Stimulated activated CD8-positive, alpha-beta memory T cell treated with anti-CD3 and anti-CD28 coated beads, Interleukin-7, amount 100 ng/mL, for 4 hours (primary cell): Measurements from ENCODE around the gene LGI1.
"Not testable (repeated sequence)": the region's sequence is repeated elsewhere in the genome, so short reads cannot be mapped to it uniquely, and the experiment has no call there.

Experiments
- DNase-seq, 2 donors: peaks; one replicate each; pipeline ENCODE4 v3.0.0-alpha.2; 2020; ENCODE audit warnings: low read depth in 2 of 2

LGI1 gene

DNA sequence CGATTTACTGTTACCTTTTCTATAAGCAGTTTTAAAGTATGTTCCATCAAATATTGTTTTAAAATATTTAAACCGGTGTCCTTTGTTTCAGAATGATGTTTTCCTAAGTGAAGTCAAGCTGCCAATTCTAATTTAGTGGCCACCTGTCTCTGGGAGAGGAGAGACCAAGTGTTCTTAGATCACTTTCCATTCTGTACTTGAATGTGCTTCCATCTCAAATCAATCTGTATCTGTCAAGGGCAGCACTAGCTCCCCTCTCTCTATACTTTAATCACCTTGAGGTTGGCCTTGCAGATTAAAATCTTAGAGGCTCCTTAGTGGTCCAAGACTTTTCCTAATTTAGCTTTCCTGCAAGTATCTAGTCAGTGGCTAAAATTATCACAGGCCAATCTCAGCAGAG, 49.6 kb downstream of the LGI1 start:
- DNase-seq = no peak

DNA sequence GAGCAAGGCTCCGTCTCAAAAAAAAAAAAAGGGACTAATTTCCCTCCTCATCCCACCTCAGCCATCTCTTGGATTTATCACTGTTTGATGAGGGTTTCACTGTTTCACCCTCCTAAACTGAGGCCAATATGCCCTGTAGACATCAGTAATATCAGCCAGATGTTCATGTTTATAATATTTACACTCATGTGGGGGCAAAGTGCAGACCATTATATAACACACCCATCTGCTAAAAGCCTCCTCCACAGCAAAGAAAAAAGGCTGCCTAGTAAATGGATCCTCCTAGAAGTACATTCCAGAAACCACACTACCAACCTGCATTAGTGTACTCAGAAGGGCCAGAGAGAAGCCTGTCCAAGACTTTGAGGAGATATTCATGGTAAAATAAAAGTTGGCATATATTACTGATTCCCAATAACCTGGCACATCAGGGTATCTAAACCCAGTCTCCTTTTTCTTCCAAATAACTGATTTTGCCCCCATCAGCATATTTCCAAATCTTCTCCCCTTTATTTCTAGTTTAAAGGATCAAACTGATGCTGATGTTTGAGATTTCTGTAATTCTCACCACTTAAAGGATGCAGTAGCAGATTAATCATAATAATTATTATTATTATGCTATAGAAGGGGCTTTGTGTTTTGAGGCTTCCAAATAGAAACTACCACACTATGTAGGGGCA, 55.1 kb downstream of the LGI1 start:
- no peak for DNase-seq

DNA sequence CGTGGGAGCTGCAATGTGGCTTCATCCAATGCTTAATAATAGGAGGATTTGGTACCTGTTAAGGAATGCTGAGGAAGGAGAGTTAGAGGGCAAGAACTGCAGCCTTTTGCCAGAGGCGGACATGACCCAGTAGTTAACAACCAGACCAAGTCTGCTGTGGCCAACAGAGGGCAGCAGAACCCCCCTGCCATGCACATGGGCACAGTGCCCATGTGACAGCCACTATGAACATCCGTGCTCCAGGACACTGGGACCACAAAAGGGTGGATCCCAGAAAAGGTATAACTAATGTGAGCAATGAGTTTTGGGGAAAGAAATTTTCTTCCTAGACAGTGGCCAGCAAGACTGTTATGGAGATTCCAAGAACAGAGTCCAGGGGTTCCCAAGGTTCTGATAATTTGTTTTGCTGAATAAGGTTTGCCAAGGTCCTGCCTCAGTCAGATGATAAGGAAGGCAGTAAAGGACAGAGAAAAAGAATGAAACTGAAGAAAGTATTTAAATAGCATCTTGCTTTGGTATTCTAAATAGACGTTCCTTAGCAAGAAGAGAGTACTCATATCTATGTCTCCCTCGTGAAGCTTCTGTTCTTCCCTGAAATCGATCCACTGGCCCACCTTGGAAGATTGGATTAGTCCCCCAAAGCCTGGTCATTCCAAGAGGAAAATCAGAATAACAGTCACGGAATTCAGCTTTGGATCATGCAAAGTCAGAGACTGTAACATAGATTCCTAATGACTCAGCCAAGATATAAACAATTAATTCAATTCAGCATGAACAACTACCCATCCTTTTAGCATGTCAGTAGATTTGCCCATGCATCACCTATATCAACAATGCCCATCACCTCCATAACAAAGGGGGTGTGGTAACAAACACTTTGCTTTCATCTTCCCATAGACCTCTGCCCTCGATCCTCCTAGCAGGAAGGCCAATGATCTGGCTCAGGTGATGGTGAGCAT, 56.0 kb downstream of the LGI1 start:
- no peak for DNase-seq

DNA sequence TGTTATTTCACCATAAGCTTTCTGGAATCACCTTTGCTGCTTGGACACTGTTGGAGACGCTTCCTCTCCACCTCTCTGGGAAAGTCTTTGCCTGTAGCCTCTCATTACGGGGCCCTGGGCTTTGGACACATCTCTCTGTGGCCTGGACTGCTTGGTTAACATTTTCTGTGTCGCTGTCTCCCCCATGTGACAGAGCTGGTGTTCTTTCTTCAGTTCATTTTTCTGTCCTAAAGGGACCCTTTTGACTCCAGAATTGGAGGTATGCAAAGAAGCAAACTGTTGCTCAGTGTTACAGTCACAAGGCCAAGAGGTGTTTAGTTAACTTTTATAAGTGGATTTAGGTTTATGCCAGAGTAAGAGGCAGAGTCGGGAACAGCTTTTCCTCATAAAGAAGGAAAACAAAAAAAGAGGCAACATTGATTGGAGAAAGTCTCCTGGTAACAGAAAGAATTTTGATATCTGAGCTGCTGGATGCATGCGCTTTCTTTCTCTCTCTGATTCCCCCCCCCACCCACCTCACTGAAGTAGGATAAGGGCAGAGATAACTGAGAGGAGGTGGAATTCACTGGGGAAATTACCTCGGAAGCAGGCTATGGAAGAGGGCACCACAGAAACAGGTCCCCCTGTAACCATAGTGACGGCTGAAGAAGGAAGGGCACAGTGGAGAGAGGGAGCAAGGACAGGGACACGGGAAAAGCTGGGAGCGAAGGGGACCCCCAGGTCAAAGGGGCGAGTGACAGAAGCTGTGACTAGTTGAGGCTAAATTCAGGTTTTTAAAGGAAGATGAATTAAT, 57.8 kb downstream of the LGI1 start:
- no peak for DNase-seq

DNA sequence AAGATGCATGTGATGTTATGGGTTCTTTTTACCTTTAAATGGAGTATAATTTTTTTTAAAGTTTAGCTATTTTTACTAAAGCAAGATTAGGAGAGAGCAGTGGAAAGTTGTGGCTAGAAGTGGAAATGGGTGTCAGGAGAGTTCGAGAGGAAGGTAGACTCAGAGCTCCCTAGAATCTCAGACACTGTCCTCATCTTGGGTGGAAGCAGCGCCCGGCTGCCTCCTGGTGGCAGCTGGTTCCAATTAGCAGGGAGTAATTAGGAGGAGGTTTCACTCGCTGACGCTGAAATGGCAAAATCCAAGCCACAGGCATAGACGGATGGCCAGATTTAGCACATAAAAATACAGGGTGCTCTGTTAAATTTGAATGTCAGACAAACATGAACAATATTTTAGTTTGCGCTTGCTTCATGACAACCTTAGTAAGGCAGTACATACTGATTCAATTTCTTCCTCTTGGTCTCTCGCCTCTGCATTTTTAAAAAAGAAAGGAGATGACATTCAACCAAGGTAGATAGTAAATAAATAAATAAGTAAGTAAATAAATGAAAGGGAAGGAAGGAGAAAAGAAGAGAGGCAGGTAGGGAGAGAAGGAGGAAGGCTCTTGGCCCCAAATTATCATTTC, 58.5 kb downstream of the LGI1 start:
- no peak for DNase-seq

DNA sequence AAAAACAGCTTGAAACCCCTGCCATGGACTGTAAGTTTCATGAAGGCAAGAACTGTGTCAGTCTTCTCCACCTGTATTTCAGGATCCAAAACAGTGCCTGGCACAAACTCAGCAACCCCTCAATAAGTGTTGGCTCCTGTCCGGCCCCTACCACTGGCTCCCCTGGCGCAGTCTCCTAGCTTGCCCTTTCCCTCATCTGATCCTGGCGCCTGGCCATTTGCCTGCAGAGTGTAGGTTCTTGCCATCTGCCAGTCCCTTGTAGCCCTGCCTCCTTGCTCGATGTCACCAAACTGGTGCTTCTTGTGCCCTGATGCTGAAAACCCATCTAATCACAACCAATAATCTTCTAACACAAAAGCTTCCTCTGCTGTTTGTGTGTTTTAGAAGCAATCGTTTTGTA, 60.4 kb downstream of the LGI1 start:
- no peak for DNase-seq

DNA sequence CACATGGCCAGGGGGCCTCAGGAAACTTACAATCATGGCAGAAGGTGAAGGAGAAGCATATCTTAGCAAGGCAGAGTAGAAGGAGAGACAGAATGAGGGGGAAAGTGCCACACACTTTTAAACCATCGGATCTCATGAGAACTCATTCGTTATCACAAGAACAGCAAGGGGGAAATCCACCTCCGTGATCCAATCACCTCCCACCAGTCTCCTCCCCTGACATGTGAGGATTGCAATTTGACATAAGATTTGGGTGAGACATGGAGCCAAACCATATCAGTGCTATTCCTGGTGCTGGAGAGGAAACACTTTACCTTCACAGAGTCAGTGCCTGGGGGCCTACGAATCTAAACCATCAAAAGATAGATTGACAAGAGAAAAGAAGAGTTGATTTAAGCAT, 61.8 kb downstream of the LGI1 start:
- no peak for DNase-seq

DNA sequence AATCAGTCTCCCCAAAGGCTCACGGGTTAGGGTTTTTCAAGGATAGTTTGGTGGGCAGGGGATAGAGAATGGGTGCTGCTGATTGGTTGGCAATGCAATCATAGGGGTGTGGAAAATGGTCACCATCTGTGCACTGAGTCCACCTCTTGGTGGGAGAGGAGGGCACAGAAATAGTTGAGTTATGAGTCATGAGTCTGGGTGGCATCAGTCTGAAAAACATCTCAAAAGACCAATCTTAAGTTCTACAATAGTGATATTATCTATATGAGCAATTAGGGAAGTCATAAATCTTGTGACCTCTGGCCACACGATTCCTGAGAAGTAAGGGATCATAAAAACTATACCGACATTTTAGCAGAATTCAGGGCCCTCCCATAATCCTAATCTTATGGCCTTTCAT, 62.7 kb downstream of the LGI1 start:
- DNase-seq = no peak

DNA sequence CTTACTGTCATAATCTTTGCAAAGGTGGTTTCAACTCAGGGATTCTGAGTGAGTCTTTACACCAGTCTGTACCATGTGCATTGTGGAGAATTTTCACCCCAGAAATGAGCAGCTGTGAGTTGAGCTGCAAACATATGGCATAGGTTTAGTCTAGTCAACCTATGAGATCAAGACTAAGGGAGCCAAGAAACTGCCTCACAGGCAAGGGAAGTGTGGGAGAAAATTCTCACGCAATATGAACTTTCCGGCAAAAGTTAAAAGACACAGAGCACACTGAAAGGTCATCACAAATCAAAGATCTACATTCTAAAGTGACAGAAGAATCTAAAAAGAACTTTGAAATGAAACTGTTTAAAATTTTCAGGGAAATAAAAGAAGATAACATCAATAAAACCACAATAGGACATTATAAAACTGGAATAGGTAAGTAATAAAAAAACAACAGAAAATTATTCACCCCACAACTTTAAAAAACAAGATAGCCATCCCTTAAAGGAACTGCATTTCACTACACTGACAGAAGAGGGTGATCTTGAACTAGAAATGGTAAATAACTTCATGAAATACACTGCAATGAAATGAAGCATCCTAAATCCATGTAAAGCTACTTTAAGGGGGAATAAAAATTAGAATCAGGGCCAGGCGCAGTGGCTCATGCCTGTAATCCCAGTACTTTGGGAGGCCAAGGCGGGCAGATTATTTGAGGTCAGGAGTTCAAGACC, 63.5 kb downstream of the LGI1 start:
- DNase-seq = no peak

DNA sequence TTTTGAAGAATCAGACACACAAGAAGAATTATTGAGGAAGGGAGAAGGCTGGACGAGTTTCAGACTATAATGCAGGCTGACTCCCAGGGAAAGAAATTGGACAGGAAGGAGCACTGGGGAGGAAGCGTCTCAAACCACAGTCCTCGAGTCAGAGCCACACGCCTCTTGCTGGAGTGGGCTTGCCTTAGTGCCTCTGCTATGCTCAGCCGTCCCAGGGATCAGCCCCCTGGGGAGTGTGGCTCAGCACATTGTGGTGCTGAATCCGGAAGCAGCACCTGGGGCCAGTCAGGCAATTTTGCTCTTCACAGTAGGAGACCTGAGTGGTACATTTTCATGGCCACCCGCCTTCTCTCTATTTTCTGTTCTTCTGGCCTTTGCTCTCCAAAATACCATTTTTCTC, 68.6 kb downstream of the LGI1 start:
- no peak for DNase-seq

DNA sequence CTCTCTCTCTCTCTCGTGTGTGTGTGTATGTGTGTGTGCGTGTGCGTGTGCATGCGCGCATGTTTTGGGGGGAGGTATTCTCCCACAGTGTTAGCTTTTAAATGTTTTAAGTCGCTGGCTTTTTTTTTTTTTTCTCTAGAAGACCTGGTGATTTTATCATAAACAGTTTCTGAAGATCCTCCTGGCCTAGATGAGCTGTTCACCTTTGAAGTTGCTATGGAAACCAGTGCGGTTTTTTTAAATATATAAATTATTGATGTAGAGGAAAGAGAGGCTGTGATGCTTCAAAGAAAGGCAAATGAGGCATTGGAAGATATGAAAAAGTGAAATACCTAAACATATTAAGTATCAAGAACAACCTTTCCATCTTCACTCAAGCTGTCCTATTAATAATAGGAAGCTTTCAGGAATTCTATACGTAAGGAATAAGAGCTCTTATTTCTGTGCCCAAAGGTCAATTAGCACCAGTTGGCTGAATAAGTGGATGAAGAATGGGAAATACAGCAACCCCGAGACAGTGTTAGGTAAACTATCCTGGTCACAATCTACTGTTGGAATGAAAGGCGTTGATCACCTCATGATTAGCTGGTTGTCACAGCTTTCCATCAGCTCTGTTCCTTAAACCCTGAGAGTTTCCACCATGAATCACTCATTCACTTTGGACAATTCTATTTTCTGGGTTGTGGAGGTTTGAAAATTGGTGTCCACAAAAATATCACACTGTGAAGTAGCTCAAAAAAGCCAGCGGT, 69.5 kb downstream of the LGI1 start:
- no peak for DNase-seq

DNA sequence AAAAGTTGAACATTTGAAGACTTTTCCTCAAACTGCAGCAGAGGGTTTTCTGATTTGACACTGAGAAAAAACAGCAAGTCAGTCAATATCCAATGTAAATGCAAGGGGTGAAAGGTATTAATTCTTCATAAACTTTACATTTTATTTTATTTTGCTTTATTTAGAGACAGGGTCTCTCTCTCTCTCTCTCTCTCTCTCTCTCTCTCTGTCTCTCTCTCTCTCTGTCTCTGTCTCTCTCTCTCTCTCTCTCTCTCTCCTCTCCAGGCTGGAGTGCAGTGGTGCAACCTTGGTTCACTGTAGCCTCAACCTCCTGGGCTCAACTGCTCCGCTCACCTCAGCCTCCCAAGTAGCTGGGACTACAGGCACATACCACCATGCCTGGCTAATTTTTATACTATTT, 73.3 kb downstream of the LGI1 start:
- DNase-seq = not testable (repeated sequence)

DNA sequence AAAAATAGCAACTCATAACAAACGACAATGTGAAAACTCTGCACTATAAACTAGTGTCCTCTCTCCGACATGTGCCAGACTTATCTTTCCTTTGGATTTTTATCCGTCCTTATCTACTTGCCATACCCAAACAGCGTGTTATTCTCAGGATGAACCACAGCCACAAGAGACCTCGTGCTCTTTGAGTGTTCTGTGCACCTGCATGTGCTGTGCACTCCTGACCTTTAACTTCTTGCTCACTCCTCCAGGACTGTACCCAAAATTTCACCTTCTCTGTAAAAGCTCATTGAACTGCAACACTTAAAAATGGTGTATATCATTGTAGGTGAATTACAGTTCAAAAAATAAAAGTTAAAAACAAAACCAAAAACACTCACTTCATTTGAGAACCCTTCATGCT, 78.0 kb downstream of the LGI1 start:
- no peak for DNase-seq

DNA sequence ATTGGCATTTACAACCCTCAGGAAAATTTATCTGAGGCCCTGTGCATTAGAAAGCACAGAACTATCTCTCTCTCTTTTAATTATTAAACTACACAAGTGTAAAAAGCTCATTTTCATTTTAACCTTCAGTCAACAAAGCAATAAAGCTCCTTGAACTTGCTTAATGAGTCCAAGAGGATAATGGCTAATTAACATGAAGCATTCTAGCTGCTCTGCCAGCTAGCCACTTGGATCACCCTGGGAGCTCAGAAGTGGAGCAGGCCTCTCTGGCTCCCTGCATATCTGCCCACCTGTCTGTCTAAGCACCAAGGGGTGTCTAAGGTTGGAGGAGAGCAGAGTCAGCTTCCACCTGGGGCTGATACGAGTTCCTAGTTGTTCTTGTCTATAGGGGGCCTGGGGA, 80.1 kb downstream of the LGI1 start:
- no peak for DNase-seq

DNA sequence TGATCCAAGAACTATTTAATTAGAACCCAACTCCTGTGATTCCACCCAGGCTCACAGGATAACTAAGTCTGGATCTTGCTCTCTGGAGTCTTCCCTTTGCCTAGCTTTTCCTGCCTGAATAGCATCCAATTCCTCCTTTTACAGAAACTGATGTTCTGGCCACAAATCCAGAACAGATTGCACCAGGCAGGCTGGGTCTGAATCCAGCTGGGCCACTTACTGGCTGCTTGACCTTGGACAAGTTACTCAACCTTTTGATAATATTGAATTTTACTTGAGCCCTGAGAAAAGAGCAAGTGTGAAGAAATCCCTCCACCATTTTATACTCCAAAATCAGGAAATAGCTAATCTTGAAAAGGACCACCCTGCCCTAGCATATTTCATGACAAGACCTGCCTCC, 80.5 kb downstream of the LGI1 start:
- DNase-seq = no peak

DNA sequence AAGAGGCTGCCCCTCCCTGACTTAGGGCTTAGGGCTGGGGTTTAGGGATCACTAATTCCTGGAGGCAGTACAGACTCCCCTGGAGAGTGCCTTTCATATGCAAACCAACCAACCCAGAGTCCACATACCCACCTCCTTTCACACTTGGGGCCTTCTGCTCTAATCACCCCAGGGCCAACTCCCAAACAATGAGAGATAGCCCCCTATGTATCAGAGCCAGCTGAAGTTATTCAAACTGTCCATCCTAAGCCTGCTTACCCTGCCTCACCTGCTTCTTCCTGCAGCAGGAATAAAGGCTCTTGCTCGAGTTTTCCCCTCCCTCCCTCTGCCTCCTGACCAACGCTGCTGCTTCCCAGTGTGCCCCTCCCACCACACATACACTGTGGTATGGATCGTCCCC, 84.2 kb downstream of the LGI1 start:
- no peak for DNase-seq

DNA sequence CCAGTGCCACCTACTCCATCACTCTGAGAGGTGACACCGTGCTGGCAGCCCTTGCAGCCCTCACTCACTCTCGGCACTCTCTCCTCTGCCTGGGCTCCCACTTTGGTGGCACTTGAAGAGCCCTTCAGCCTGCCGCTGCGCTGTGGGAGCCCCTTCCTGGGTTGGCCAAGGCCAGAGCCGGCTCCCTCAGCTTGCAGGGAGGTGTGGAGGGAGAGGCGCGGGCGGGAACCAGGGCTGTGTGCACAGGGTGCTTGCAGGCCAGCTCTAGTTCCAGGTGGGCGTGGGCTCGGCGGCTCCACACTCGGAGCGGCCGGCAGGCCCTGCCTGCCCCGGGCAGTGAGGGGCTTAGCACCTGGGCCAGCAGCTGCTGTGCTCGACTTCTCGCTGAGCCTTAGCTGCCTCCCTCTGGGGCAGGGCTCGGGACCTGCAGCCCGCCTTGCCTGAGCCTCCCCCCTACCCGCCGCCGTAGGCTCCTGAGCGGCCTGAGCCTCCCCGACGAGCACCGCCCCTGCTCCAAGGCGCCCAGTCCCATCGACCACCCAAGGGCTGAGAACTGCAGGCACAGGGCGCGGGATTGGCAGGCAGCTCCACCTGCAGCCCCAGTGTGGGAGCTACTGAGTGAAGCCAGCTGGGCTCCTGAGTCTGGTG, 87.4 kb downstream of the LGI1 start:
- no peak for DNase-seq
